K562 (cell line): ENCODE results near the gene PSMD14. TPM values are rescaled to one million over a fixed set of nuclear protein-coding genes. Genes with fewer than 3 reads are reported as not detected.

Source experiments
- ATAC-seq: fragments of 200-7000 bp; cut with Tn5 transposase; 3 replicates; pipeline ENCODE4 v1.9.1; 2020; ENCODE audit warnings: moderate library complexity
- BruUV-seq: library from RNA; stranded (reverse); fragments of 400-500 nt; replicated peaks from 2 replicates; lab custom pipeline; 2021; lab: Mats Ljungman, UMichigan
- CTCF ChIA-PET: fragments of 300-600 bp; formaldehyde crosslinking; extraction: SDS; loops from one replicate; lab custom pipeline; 2021; ENCODE audit warnings: low intra/inter-chr PET ratio; lab: Yijun Ruan, JAX
- POLR2A ChIA-PET: fragments of 300-600, 350-650 bp; sonication (Branson Sonifier 250); formaldehyde crosslinking; extraction: SDS; loops from one replicate; lab custom pipeline; 2021; ENCODE audit warnings: antibody characterized with exemption, inconsistent platforms; lab: Yijun Ruan, JAX
- DNase-seq, 4 experiments: peaks; one replicate each; pipeline versions ENCODE4 v3.0.0 to v3.0.0-alpha.2; 2011 to 2018; ENCODE audit warnings: low spot score in 3 of 4, mixed read lengths in 3 of 4; ENCODE audit errors: extremely low read depth in 1 of 4
- FAIRE-seq: peaks from 2 replicates; lab custom pipeline; 2011; peaks lifted over from hg19 to GRCh38; lab: Jason Lieb, UNC
- H2AFZ ChIP-seq: 2 replicates; pipeline ENCODE4 v1.6.0; 2011; ENCODE audit warnings: low read depth, low read length, control low read depth, inconsistent platforms
- H3K27ac ChIP-seq: fragments of 200-600 bp; 3 replicates; pipeline ENCODE4 v1.8.0; 2011; ENCODE audit warnings: low read depth, mild to moderate bottlenecking, control low read depth, inconsistent platforms, low read length, moderate library complexity, mixed read lengths; ENCODE audit errors: extremely low read depth
- H3K27me3 ChIP-seq, 2 experiments: fragments of 300-600 bp in 1 of 2; 2 replicates in 1 of 2; 3 replicates in 1 of 2; pipeline versions ENCODE4 v1.6.0 to v1.8.0; 2011; ENCODE audit warnings: inconsistent platforms in 2 of 2, low read length in 2 of 2, mild to moderate bottlenecking in 1 of 2, mixed read lengths in 1 of 2, moderate library complexity in 1 of 2; ENCODE audit not compliant: control insufficient read depth in 2 of 2, insufficient read depth in 2 of 2
- H3K36me3 ChIP-seq: fragments of 300-600 bp; 3 replicates; pipeline ENCODE4 v1.8.0; 2011; ENCODE audit warnings: mild to moderate bottlenecking, low read length, inconsistent platforms; ENCODE audit not compliant: control insufficient read depth, insufficient read depth
- H3K4me1 ChIP-seq, 2 experiments: fragments of 200-600 bp in 1 of 2; replicated peaks in 1 of 2; 2 replicates in 1 of 2; 3 replicates in 1 of 2; pipeline versions ENCODE4 v1.5.1 to v1.8.0; 2011; ENCODE audit warnings: inconsistent platforms in 2 of 2, low read length in 2 of 2, mild to moderate bottlenecking in 1 of 2, mixed read lengths in 1 of 2, moderate library complexity in 1 of 2; ENCODE audit not compliant: control insufficient read depth in 2 of 2, insufficient read depth in 2 of 2
- H3K4me2 ChIP-seq: 2 replicates; pipeline ENCODE4 v1.6.1; 2011; ENCODE audit warnings: low read length, control low read depth, inconsistent platforms, mixed read lengths; ENCODE audit not compliant: insufficient read depth
- H3K4me3 ChIP-seq: fragments of 200-600 bp; sonication (generic), shearing (Covaris generic); 2 replicates; pipeline ENCODE4 v1.5.1; 2016; ENCODE audit warnings: control low read depth, inconsistent platforms
- H3K79me2 ChIP-seq: fragments of 200-600 bp; 3 replicates; pipeline ENCODE4 v1.8.0; 2011; ENCODE audit warnings: low read length, inconsistent platforms; ENCODE audit not compliant: control insufficient read depth, insufficient read depth
- H3K9ac ChIP-seq, 2 experiments: 2 replicates each; pipeline versions ENCODE4 v1.6.0 to v1.6.1; 2011; ENCODE audit warnings: low read depth in 2 of 2, low read length in 2 of 2, control low read depth in 1 of 2, inconsistent platforms in 1 of 2, mild to moderate bottlenecking in 1 of 2, mixed read lengths in 1 of 2; ENCODE audit not compliant: insufficient read depth in 1 of 2
- H3K9me1 ChIP-seq: one replicate; pipeline ENCODE4 v1.6.0; 2011; ENCODE audit warnings: inconsistent platforms, mild to moderate bottlenecking, low read length, moderate library complexity; ENCODE audit not compliant: control insufficient read depth, insufficient read depth
- H3K9me3 ChIP-seq: replicated peaks from 2 replicates; pipeline ENCODE4 v1.5.1; 2011; ENCODE audit warnings: low read depth, low read length, inconsistent platforms; ENCODE audit not compliant: control insufficient read depth, insufficient read depth
- H4K20me1 ChIP-seq: replicated peaks from 2 replicates; pipeline ENCODE4 v1.6.1; 2011; ENCODE audit warnings: low read length, inconsistent platforms, mixed read lengths; ENCODE audit not compliant: control insufficient read depth, insufficient read depth
- CAMTA2 ChIP-seq: fragments of 250-450 bp; sonication (Bioruptor Pico); conservative IDR thresholded peaks from 2 replicates; pipeline ENCODE4 v1.5.1; 2022
- HDAC3 ChIP-seq: fragments of 450-650 bp; IDR thresholded peaks from 2 replicates; pipeline ENCODE4 v1.6.1; 2018; ENCODE audit warnings: borderline replicate concordance, mild to moderate bottlenecking, moderate library complexity; ENCODE audit not compliant: partially characterized antibody
- HEY1 ChIP-seq: fragments of 250-450 bp; sonication (Bioruptor Pico); IDR thresholded peaks from 2 replicates; pipeline ENCODE4 v1.5.0; 2020; ENCODE audit warnings: mild to moderate bottlenecking, moderate library complexity, borderline replicate concordance
- KDM1A ChIP-seq, 2 experiments: fragments of 450-650 bp; IDR thresholded peaks; 2 replicates each; pipeline ENCODE4 v1.6.1; 2016; ENCODE audit warnings: mild to moderate bottlenecking in 2 of 2
- L3MBTL2 ChIP-seq: fragments of 450-650 bp; IDR thresholded peaks from 2 replicates; pipeline ENCODE4 v1.6.1; 2016; ENCODE audit warnings: mild to moderate bottlenecking, moderate library complexity
- OTX1 ChIP-seq: fragments of 450-650 bp; formaldehyde crosslinking; IDR thresholded peaks from 2 replicates; pipeline ENCODE4 v1.4.0; 2022; ENCODE audit warnings: mild to moderate bottlenecking
- TEAD1 ChIP-seq, 2 experiments: fragments of 450-650 bp in 1 of 2; sonication (generic) in 1 of 2; formaldehyde crosslinking; IDR thresholded peaks; 2 replicates each; pipeline versions ENCODE4 v1.4.0 to v1.8.0; 2020 to 2022; ENCODE audit warnings: mild to moderate bottlenecking in 2 of 2, missing genetic modification reagents in 1 of 2
- TEAD4 ChIP-seq, 2 experiments: sonication (generic) in 1 of 2; formaldehyde crosslinking in 1 of 2; IDR thresholded peaks; 2 replicates each; pipeline versions ENCODE4 v1.6.1 to v1.8.0; 2012 to 2022; ENCODE audit warnings: borderline replicate concordance in 1 of 2, inconsistent platforms in 1 of 2, low read length in 1 of 2, mild to moderate bottlenecking in 1 of 2, missing genetic modification reagents in 1 of 2
- WGBS: fragments of 100-300 bp; shearing (Covaris generic); methylation state at CpG from one replicate; pipeline ENCODE4 v1.1.6; 2016; ENCODE audit warnings: low coverage, mixed read lengths; ENCODE audit not compliant: insufficient coverage; ENCODE audit errors: missing lambda C conversion rate; 5-methylcytosine and 5-hydroxymethylcytosine counted together
- in situ Hi-C: fragments of 300-500 bp; cut with MboI; formaldehyde crosslinking; loops from 4 replicates; pipeline ENCODE4 v1.15.0; 2018; ENCODE audit warnings: inconsistent platforms, mixed read lengths
- intact Hi-C: fragments of 100-400 bp; cut with micrococcal nuclease; formaldehyde crosslinking; loops from 2 replicates; pipeline ENCODE4 v1.14.2; 2022
- polyA plus RNA-seq, 8 experiments: library from polyadenylated mRNA; depleted of rRNA in 4 of 8; stranded (reverse) in 5 of 8; unstranded in 3 of 8; fragments of >200 nt; fragmentation: Nextera tagmentation in 2 of 8; fragmentation: Illumina TruSeq in 1 of 8; extraction: Ambion mirVana in 2 of 8; extraction: Trizol in 1 of 8; gene quantifications; 2 replicates each; pipeline versions ENCODE4 v1.2.1 to v1.2.3, GENCODE V29; 2011 to 2014; ENCODE audit warnings: inconsistent platforms in 1 of 8, missing spikeins in 1 of 8
- total RNA-seq, 7 experiments: library from RNA; depleted of rRNA in 6 of 7; stranded (reverse); fragments of >200 nt in 6 of 7; fragmentation: Illumina TruSeq in 2 of 7; extraction: Trizol in 2 of 7; gene quantifications; 2 replicates each; pipeline versions ENCODE4 v1.2.1 to v1.2.3, GENCODE V29; 2011 to 2021; ENCODE audit warnings: low replicate concordance in 1 of 7
- TF ChIP-seq, protein P1 (sequence below): fragments of 250-450 bp; sonication (Bioruptor Pico); IDR thresholded peaks from 2 replicates; pipeline ENCODE4 v1.8.0; 2022; ENCODE audit warnings: inconsistent platforms, mild to moderate bottlenecking, moderate library complexity, borderline replicate concordance
- TF ChIP-seq, protein P2 (sequence below), 2 experiments: fragments of 450-650 bp; IDR thresholded peaks; 2 replicates each; pipeline ENCODE4 v1.6.1; 2018; ENCODE audit warnings: mild to moderate bottlenecking in 2 of 2, low read depth in 1 of 2; ENCODE audit not compliant: partially characterized antibody in 2 of 2
- TF ChIP-seq, protein P3 (sequence below): fragments of 250-450 bp; sonication (Bioruptor Pico); IDR thresholded peaks from 2 replicates; pipeline ENCODE4 v1.5.0; 2020; ENCODE audit warnings: mild to moderate bottlenecking, borderline replicate concordance

Gene PSMD14
- total and polyA plus RNA-seq, 9 of the 15 experiments (the other 6 are each of a cell fraction or from before 2014, with no cell fraction given): 151 to 515 (median 228) TPM

DNA sequence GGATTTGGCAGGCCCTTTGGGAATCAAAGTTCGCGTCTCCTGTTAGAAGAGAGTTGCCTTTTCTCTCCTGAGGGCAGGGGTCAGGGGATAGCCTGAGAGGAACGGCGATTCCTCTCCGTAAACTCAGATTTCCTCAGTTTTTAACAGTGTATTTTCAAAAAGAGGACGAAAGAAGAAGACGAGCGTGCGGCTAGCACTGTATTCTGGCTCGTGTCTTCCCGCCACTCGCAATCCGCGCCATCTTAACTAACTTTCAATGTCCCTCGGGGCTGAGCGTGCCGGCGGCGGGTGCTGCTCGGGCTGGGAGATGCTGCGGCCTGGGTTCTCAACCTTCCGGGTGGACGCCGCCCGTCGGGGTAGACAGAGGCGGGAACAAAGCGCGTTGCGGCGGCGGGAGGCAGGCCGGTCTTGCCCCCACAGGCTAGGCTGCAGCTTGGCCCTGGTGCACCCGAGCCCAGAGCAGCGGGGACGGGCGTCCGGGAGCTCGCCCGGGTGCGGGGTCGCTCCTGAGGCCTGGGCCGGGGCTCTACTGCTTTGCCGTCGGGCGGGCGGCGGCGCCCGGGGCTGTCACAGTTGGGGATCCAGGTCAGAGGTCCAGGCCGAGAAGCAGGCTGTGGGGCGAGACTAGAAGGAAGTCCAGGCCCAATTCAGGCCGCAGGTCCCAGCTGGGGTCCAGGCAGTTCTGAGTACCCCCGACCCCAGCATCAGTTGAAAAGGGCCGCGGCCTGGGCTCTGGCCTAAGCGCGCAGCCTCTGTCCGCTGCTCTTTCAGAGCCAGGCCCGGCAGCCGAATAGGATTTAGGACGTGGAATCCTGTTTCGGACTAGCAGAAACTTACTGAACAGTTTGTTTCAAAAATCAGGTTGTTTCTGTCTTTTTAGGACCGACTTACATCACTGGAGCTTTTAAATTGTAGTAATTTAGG, 119.7 kb downstream of the PSMD14 start (continued):
- TF ChIP-seq, protein P1, sequence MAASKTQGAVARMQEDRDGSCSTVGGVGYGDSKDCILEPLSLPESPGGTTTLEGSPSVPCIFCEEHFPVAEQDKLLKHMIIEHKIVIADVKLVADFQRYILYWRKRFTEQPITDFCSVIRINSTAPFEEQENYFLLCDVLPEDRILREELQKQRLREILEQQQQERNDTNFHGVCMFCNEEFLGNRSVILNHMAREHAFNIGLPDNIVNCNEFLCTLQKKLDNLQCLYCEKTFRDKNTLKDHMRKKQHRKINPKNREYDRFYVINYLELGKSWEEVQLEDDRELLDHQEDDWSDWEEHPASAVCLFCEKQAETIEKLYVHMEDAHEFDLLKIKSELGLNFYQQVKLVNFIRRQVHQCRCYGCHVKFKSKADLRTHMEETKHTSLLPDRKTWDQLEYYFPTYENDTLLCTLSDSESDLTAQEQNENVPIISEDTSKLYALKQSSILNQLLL (CRISPR knock-in tag): no peak
- no peak for TF ChIP-seq L3MBTL2
- TF ChIP-seq, all 486 proteins: peak for 0

DNA sequence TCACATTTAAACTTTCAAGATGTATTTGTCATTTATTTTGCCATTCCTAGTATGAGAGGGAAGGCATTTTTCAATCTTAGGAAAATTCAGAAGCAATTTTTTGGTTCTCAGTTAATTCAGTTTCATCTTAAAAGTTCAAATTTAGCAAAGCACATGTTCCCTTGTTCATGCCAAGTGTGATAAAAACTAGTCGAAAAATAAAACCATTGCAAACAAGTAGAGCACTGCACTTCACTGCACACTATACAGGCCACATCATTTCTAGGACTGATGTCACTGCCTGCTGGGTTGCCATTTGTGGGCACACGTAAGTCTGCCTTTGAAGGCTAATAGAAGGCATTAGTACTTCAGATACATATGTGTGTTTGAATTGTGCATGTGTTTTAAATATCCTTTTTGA, 122.2 kb downstream of the PSMD14 start:
- FAIRE-seq (peak; percentile 23), ATAC-seq (no peak; the same call in 2 of the 3 replicates), DNase-seq (no peak)
- Histone ChIP-seq H3K79me2 (no peaks in the 10 kb centered on the region), H3K4me2 (no peak overlapping the region), H3K27ac (no peak overlapping the region), H3K9me1 (no peaks in the 10 kb centered on the region), H3K9me3 (no peaks in the 10 kb centered on the region), H4K20me1 (no peaks in the 10 kb centered on the region), H2AFZ (no peak overlapping the region), H3K4me3 (no peak overlapping the region), H3K4me1 (peaks cover 0 to 12% of the 10 kb centered on the region in 2 experiments; a peak in 2 of 5 replicates), H3K36me3 (no peaks in the 10 kb centered on the region), H3K27me3 (peaks cover 22 to 23% of the 10 kb centered on the region in 2 experiments; a peak in 4 of 5 replicates), H3K9ac (no peak overlapping the region)
- in situ Hi-C loops (no loop called here), intact Hi-C loops (no loop called here)
- CTCF ChIA-PET: no interaction called here
- WGBS: 0% methylated on average over 2 of the region's 2 CpGs
- POLR2A ChIA-PET: no interaction called here
- BruUV-seq: no TSS peak
- no peak for TF ChIP-seq OTX1 (CRISPR knock-in tag)
- no peak for TF ChIP-seq HDAC3
- TF ChIP-seq TEAD4 (IDR thresholded peaks at IDR 0.05; ENCODE audit: low read length): no peak
- no peak for TF ChIP-seq TEAD4 (CRISPR knock-in tag; IDR thresholded peaks at IDR 0.05; ENCODE audit: borderline replicate concordance)
- no peak for TF ChIP-seq TEAD1 (CRISPR knock-in tag; IDR thresholded peaks at IDR 0.05)
- no peak for TF ChIP-seq HEY1
- TF ChIP-seq, protein P2, sequence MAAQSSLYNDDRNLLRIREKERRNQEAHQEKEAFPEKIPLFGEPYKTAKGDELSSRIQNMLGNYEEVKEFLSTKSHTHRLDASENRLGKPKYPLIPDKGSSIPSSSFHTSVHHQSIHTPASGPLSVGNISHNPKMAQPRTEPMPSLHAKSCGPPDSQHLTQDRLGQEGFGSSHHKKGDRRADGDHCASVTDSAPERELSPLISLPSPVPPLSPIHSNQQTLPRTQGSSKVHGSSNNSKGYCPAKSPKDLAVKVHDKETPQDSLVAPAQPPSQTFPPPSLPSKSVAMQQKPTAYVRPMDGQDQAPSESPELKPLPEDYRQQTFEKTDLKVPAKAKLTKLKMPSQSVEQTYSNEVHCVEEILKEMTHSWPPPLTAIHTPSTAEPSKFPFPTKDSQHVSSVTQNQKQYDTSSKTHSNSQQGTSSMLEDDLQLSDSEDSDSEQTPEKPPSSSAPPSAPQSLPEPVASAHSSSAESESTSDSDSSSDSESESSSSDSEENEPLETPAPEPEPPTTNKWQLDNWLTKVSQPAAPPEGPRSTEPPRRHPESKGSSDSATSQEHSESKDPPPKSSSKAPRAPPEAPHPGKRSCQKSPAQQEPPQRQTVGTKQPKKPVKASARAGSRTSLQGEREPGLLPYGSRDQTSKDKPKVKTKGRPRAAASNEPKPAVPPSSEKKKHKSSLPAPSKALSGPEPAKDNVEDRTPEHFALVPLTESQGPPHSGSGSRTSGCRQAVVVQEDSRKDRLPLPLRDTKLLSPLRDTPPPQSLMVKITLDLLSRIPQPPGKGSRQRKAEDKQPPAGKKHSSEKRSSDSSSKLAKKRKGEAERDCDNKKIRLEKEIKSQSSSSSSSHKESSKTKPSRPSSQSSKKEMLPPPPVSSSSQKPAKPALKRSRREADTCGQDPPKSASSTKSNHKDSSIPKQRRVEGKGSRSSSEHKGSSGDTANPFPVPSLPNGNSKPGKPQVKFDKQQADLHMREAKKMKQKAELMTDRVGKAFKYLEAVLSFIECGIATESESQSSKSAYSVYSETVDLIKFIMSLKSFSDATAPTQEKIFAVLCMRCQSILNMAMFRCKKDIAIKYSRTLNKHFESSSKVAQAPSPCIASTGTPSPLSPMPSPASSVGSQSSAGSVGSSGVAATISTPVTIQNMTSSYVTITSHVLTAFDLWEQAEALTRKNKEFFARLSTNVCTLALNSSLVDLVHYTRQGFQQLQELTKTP (IDR thresholded peaks at IDR 0.05; ENCODE audit: low read depth in 1 of 2, partially characterized antibody in 2 of 2): no peak
- no peak for TF ChIP-seq CAMTA2 (CRISPR knock-in tag)
- TF ChIP-seq, protein P3, sequence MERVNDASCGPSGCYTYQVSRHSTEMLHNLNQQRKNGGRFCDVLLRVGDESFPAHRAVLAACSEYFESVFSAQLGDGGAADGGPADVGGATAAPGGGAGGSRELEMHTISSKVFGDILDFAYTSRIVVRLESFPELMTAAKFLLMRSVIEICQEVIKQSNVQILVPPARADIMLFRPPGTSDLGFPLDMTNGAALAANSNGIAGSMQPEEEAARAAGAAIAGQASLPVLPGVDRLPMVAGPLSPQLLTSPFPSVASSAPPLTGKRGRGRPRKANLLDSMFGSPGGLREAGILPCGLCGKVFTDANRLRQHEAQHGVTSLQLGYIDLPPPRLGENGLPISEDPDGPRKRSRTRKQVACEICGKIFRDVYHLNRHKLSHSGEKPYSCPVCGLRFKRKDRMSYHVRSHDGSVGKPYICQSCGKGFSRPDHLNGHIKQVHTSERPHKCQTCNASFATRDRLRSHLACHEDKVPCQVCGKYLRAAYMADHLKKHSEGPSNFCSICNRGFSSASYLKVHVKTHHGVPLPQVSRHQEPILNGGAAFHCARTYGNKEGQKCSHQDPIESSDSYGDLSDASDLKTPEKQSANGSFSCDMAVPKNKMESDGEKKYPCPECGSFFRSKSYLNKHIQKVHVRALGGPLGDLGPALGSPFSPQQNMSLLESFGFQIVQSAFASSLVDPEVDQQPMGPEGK: no peak
- no peak for TF ChIP-seq KDM1A (IDR thresholded peaks at IDR 0.05)
